Measurements from ENCODE around the gene KRTAP1-5. TPM values are rescaled to one million over a fixed set of nuclear protein-coding genes. Genes with fewer than 3 reads are reported as not detected.

The KRTAP1-5 gene
- total RNA-seq, 4 donors from 2014 or later: not detected

GRCh38 chr17:40980596-40980995 lies 46.4 kb downstream of the KRTAP1-5 start:
- H3K4me1 ChIP-seq: no peaks in the 10 kb centered on the region
- no peaks in the 10 kb centered on the region for H3K9me3 ChIP-seq
- H3K36me3 ChIP-seq: no peaks in the 10 kb centered on the region
- no peak overlapping the region for H3K4me3 ChIP-seq
- no peak overlapping the region for H3K27ac ChIP-seq
- DNase-seq: no peak
- TF ChIP-seq, protein P1, sequence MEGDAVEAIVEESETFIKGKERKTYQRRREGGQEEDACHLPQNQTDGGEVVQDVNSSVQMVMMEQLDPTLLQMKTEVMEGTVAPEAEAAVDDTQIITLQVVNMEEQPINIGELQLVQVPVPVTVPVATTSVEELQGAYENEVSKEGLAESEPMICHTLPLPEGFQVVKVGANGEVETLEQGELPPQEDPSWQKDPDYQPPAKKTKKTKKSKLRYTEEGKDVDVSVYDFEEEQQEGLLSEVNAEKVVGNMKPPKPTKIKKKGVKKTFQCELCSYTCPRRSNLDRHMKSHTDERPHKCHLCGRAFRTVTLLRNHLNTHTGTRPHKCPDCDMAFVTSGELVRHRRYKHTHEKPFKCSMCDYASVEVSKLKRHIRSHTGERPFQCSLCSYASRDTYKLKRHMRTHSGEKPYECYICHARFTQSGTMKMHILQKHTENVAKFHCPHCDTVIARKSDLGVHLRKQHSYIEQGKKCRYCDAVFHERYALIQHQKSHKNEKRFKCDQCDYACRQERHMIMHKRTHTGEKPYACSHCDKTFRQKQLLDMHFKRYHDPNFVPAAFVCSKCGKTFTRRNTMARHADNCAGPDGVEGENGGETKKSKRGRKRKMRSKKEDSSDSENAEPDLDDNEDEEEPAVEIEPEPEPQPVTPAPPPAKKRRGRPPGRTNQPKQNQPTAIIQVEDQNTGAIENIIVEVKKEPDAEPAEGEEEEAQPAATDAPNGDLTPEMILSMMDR (IDR thresholded peaks at IDR 0.05): no peak
- TF ChIP-seq POLR2A (IDR thresholded peaks at IDR 0.05): no peak
- H3K27me3 ChIP-seq: no peaks in the 10 kb centered on the region

GRCh38 chr17:40980117-40980516 lies 46.9 kb downstream of the KRTAP1-5 start:
- H3K9me3 ChIP-seq: no peaks in the 10 kb centered on the region
- no peaks in the 10 kb centered on the region for H3K4me1 ChIP-seq
- H3K4me3 ChIP-seq: no peak overlapping the region
- H3K36me3 ChIP-seq: no peaks in the 10 kb centered on the region
- H3K27ac ChIP-seq: no peak overlapping the region
- no peak for TF ChIP-seq POLR2A (IDR thresholded peaks at IDR 0.05)
- TF ChIP-seq, protein P1 (IDR thresholded peaks at IDR 0.05): no peak
- no peaks in the 10 kb centered on the region for H3K27me3 ChIP-seq
- DNase-seq: no peak

- TF ChIP-seq POLR2A (IDR thresholded peaks at IDR 0.05): no peak
- TF ChIP-seq, protein P1 (IDR thresholded peaks at IDR 0.05): no peak
- Histone ChIP-seq H3K27ac (no peak overlapping the region), H3K9me3 (no peaks in the 10 kb centered on the region), H3K4me3 (no peak overlapping the region), H3K27me3 (no peaks in the 10 kb centered on the region), H3K36me3 (no peaks in the 10 kb centered on the region), H3K4me1 (no peaks in the 10 kb centered on the region)
- no peak for DNase-seq
Measured at GRCh38 chr17:40978575-40979151, 48.3 kb downstream of the KRTAP1-5 start.

Small RNA genes lying within 50 kb of the gene (small RNA-seq; reads per million reads assigned to genes)
- 0 reads per million in 2 donors for gene KRTAP3-4P

Other genes with a start within 250 kb of the KRTAP1-5 start
- not detected for gene KRT27, start 244.7 kb downstream of the KRTAP1-5 start, total RNA-seq
- gene KRT28, start 227.2 kb downstream of the KRTAP1-5 start, total RNA-seq: under 1 TPM in 1 of 4 donors, not detected in 3; 0.88 TPM
- 10 to 100 TPM in 2 of 4 donors, 1 to 10 TPM in 2; 5.1 to 19.0 (median 8.1) TPM for gene KRT10, start 204.6 kb downstream of the KRTAP1-5 start, total RNA-seq
- gene KRT12, start 160.0 kb downstream of the KRTAP1-5 start, total RNA-seq: 10 to 100 TPM in 1 of 4 donors, 1 to 10 TPM in 2, not detected in 1; 4.9 to 18.2 (median 9.1) TPM
- gene KRT20, start 142.0 kb downstream of the KRTAP1-5 start, total RNA-seq: 100 to 1,000 TPM; 111 to 978 (median 820) TPM
- 1 to 10 TPM in 2 of 4 donors, not detected in 2; 1.1 to 2.5 TPM for gene KRT23, start 89.6 kb downstream of the KRTAP1-5 start, total RNA-seq
- not detected for gene KRT39, start 60.3 kb downstream of the KRTAP1-5 start, total RNA-seq
- 1 to 10 TPM in 1 of 4 donors, under 1 TPM in 2, not detected in 1; 0.88 to 1.0 (median 0.94) TPM for gene KRT40, start 42.9 kb downstream of the KRTAP1-5 start, total RNA-seq
- gene KRTAP3-3, start 33.0 kb downstream of the KRTAP1-5 start, total RNA-seq: not detected
- gene KRTAP3-2, start 27.3 kb downstream of the KRTAP1-5 start, total RNA-seq: not detected
- gene KRTAP3-1, start 18.1 kb downstream of the KRTAP1-5 start, total RNA-seq: not detected
- not detected for gene KRTAP1-4, start 3.0 kb upstream of the KRTAP1-5 start, total RNA-seq
- not detected for gene KRTAP1-3, start 7.7 kb upstream of the KRTAP1-5 start, total RNA-seq
- gene KRTAP1-1, start 14.2 kb upstream of the KRTAP1-5 start, total RNA-seq: not detected
- gene KRTAP2-1, start 20.1 kb upstream of the KRTAP1-5 start, total RNA-seq: not detected
- gene KRTAP2-2, start 28.0 kb upstream of the KRTAP1-5 start, total RNA-seq: not detected
- not detected for gene KRTAP2-3, start 32.9 kb upstream of the KRTAP1-5 start, total RNA-seq
- not detected for gene KRTAP2-4, start 38.7 kb upstream of the KRTAP1-5 start, total RNA-seq
- gene KRTAP4-7, start 56.9 kb upstream of the KRTAP1-5 start, total RNA-seq: not detected
- not detected for gene KRTAP4-8, start 70.9 kb upstream of the KRTAP1-5 start, total RNA-seq
- gene KRTAP4-16, start 75.0 kb upstream of the KRTAP1-5 start, total RNA-seq: not detected
- gene KRTAP4-9, start 78.2 kb upstream of the KRTAP1-5 start, total RNA-seq: not detected
- gene KRTAP4-11, start 91.2 kb upstream of the KRTAP1-5 start, total RNA-seq: not detected
- gene KRTAP4-12, start 97.0 kb upstream of the KRTAP1-5 start, total RNA-seq: not detected
- gene KRTAP4-6, start 113.3 kb upstream of the KRTAP1-5 start, total RNA-seq: not detected
- not detected for gene KRTAP4-5, start 122.6 kb upstream of the KRTAP1-5 start, total RNA-seq
- not detected for gene KRTAP4-4, start 133.5 kb upstream of the KRTAP1-5 start, total RNA-seq
- gene KRTAP4-3, start 141.0 kb upstream of the KRTAP1-5 start, total RNA-seq: not detected
- gene KRTAP4-2, start 151.0 kb upstream of the KRTAP1-5 start, total RNA-seq: not detected
- not detected for gene KRTAP4-1, start 157.7 kb upstream of the KRTAP1-5 start, total RNA-seq
- gene KRTAP9-1, start 162.7 kb upstream of the KRTAP1-5 start, total RNA-seq: not detected
- gene KRTAP9-2, start 199.4 kb upstream of the KRTAP1-5 start, total RNA-seq: not detected
- gene KRTAP9-3, start 205.2 kb upstream of the KRTAP1-5 start, total RNA-seq: not detected
- not detected for gene KRTAP9-8, start 210.8 kb upstream of the KRTAP1-5 start, total RNA-seq
- gene KRTAP9-4, start 222.5 kb upstream of the KRTAP1-5 start, total RNA-seq: not detected
- not detected for gene KRTAP9-9, start 228.2 kb upstream of the KRTAP1-5 start, total RNA-seq
- not detected for gene KRTAP9-6, start 238.2 kb upstream of the KRTAP1-5 start, total RNA-seq
- not detected for gene KRTAP9-7, start 248.5 kb upstream of the KRTAP1-5 start, total RNA-seq

Data from Peyer's patch (tissue), 4 donors.